Measurements from ENCODE around the gene EPYC. TPM values are rescaled to one million over a fixed set of nuclear protein-coding genes. Genes with fewer than 3 reads are reported as not detected.

The EPYC gene
- total RNA-seq, 1 donor from 2014 or later, result not detected

DNA sequence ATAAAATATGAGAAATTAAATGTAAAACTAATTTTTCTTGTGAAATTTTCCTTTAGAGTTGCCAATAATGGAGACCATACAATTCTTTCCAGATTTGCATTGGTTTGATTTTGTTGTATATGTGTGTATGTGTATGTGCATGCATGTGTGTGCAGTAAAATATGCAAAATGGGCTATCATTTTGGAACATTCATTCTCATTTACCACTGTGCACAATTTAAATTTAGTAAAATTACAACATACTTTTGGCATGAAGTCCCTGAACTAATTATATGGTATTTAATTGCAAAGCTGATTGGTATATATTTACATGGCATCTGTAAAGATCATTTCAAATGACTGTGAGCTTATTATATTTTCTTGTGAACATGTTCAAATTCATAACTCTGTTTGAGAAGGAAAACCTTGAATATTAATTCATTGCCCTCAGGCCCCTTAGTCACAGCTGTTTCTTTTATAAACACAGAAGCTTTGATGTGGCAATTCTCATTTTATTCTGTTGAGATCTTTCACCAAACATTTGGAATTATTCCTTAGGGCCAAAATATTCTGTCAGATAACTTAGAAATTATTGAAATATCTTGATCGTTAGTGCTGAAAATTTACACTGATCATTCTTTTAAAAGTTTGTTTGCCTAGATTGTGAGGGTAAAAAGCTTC is 35.5 kb upstream of the EPYC start:
- no peak overlapping the region for H3K27ac ChIP-seq
- no peaks in the 10 kb centered on the region for H3K27me3 ChIP-seq (ENCODE audit: low read depth)
- ATAC-seq, result no peak
- TF ChIP-seq, protein P1, sequence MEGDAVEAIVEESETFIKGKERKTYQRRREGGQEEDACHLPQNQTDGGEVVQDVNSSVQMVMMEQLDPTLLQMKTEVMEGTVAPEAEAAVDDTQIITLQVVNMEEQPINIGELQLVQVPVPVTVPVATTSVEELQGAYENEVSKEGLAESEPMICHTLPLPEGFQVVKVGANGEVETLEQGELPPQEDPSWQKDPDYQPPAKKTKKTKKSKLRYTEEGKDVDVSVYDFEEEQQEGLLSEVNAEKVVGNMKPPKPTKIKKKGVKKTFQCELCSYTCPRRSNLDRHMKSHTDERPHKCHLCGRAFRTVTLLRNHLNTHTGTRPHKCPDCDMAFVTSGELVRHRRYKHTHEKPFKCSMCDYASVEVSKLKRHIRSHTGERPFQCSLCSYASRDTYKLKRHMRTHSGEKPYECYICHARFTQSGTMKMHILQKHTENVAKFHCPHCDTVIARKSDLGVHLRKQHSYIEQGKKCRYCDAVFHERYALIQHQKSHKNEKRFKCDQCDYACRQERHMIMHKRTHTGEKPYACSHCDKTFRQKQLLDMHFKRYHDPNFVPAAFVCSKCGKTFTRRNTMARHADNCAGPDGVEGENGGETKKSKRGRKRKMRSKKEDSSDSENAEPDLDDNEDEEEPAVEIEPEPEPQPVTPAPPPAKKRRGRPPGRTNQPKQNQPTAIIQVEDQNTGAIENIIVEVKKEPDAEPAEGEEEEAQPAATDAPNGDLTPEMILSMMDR (IDR thresholded peaks at IDR 0.05), result no peak
- DNase-seq, result no peak
- intact Hi-C loops (cut with DNase I), result no loop called here
- no peaks in the 10 kb centered on the region for H3K4me1 ChIP-seq
- no peaks in the 10 kb centered on the region for H3K9me3 ChIP-seq
- no peaks in the 10 kb centered on the region for H3K36me3 ChIP-seq
- H3K4me3 ChIP-seq, result no peak overlapping the region

DNA sequence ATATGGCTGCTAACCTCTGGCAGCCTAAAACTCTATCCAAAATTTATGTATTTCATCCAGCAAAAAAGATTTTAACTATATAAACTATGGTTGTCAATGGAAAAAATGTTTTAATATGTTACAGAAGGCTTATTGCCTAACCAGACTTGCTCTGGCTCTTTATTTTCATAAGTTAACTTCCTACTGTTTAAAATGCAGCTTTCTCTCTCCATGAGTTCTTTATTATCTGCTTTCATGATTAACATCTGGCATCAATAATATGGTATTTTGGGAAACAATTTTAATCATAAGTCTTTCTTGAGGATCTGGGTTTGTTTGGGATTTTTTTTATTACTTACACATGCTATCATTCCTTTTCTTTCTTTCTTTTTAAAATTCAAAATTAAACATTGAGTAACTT is 32.5 kb upstream of the EPYC start:
- DNase-seq (no peak), ATAC-seq (no peak)
- H3K27me3 ChIP-seq (ENCODE audit: low read depth), result no peaks in the 10 kb centered on the region
- no peaks in the 10 kb centered on the region for H3K9me3 ChIP-seq
- TF ChIP-seq, protein P1 (IDR thresholded peaks at IDR 0.05), result no peak
- H3K4me3 ChIP-seq, result no peak overlapping the region
- no peak overlapping the region for H3K27ac ChIP-seq
- H3K36me3 ChIP-seq, result no peaks in the 10 kb centered on the region
- intact Hi-C loops (cut with DNase I), result no loop called here
- H3K4me1 ChIP-seq, result no peaks in the 10 kb centered on the region

DNA sequence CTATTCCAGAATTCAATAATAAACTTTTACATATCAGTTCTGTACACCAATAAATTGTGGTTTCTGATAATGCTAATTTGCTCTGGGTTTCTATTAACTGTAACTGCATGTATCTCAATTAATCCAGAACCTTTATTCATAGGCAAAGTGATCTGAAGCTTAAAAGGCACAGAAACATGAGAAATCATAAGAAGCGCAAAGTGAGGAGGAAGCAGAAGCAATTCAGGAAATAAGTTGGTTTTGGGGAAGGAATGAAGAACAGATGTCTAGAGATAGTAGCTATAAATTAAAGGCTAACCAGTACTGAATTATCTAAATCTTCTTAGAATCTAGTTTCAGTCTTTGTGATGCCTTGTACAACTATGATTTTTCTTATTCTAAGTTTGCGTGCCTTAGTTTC is 28.5 kb upstream of the EPYC start:
- no peak for DNase-seq
- TF ChIP-seq, protein P1 (IDR thresholded peaks at IDR 0.05), result no peak
- Histone ChIP-seq H3K4me1 (no peaks in the 10 kb centered on the region), H3K27me3 (ENCODE audit: low read depth) (no peaks in the 10 kb centered on the region), H3K36me3 (no peaks in the 10 kb centered on the region), H3K27ac (no peak overlapping the region), H3K9me3 (no peaks in the 10 kb centered on the region), H3K4me3 (no peak overlapping the region)
- intact Hi-C loops (cut with DNase I), result no loop called here
- ATAC-seq, result no peak

GRCh38 chr12:91023326-91024004 is 18.7 kb upstream of the EPYC start:
- no peaks in the 10 kb centered on the region for H3K4me1 ChIP-seq
- no peak for DNase-seq
- ATAC-seq, result no peak
- no peak overlapping the region for H3K27ac ChIP-seq
- TF ChIP-seq, protein P1 (IDR thresholded peaks at IDR 0.05), result no peak
- H3K9me3 ChIP-seq, result no peaks in the 10 kb centered on the region
- intact Hi-C loops (cut with DNase I), result no loop called here
- H3K4me3 ChIP-seq, result no peak overlapping the region
- no peaks in the 10 kb centered on the region for H3K27me3 ChIP-seq (ENCODE audit: low read depth)
- no peaks in the 10 kb centered on the region for H3K36me3 ChIP-seq

GRCh38 chr12:91021076-91021475 is 16.3 kb upstream of the EPYC start:
- intact Hi-C loops (cut with DNase I), result no loop called here
- Histone ChIP-seq H3K9me3 (no peaks in the 10 kb centered on the region), H3K4me3 (no peak overlapping the region), H3K27ac (no peak overlapping the region), H3K36me3 (no peaks in the 10 kb centered on the region), H3K27me3 (ENCODE audit: low read depth) (no peaks in the 10 kb centered on the region), H3K4me1 (no peaks in the 10 kb centered on the region)
- TF ChIP-seq, protein P1 (IDR thresholded peaks at IDR 0.05), result no peak
- DNase-seq (no peak), ATAC-seq (no peak)

Data from lower lobe of right lung (tissue), 2 donors.